ENCODE measurements around the gene TMEM88. TPM values are rescaled to one million over a fixed set of nuclear protein-coding genes. Genes with fewer than 3 reads are reported as not detected.
A peak's percentile ranks its signal among the peaks of the same experiment; 100 is the strongest.

The TMEM88 gene
- total RNA-seq, 3 donors from 2014 or later: 4.8 to 21.0 (median 5.7) TPM

DNA sequence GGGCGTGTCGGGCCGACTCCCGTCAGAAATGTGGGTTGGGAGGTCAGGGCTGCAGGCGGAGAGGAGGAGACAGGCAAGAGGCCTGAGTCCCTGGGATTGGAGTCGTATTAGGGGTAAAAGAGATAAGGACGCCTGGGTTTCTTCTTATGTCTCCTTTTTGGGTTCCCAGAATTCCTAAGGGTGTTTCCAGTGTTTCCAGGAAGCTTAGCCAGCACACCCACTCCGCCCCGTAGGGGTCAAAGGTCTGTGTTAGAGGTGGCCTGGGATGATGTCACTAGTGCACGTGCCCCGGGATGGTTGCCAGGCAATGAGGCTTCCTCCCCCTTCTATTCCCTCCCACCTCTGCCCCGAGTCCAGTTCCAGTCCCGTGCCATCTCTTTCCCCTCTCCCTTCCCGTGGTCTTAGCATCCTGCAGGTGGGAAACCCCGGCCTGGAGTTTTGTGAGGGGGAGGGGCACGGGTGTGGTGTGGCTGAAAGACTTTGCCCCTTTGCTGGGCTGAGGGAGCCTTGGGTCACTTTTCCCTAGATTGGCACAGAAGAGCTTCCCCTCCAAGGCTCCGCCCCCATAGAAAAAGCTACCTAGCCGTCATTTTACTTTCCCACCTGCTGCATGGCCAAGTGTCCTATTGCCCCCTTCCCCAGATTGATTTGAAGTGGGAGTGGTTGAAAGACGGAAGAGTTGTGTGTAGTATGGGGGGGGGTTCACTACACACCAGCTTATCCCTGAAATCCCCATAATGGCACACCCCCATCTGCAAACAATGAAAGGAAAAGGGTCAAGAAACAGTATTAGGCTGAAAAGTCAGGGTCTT, 18.1 kb upstream of the TMEM88 start:
- Histone ChIP-seq H3K27ac (peak overlapping the region; percentile 97 to 99), H3K36me3 (no peaks in the 10 kb centered on the region), H3K4me3 (peak overlapping the region; percentile 70 to 74 (median 74)), H3K9me3 (no peaks in the 10 kb centered on the region), H3K4me1 (peaks cover 8 to 38% of the 10 kb centered on the region in 2 donors), H3K27me3 (no peaks in the 10 kb centered on the region)
- DNase-seq (ENCODE audit: low spot score in 2 of 2): peak; percentile 76 to 86
- intact Hi-C loops (cut with DNase I; ENCODE audit: low total_unique reads): no loop called here
- TF ChIP-seq POLR2AphosphoS5 (IDR thresholded peaks at IDR 0.05) (peak; percentile 45 to 87 (median 83)), POLR2A (IDR thresholded peaks at IDR 0.05) (no peak)

DNA sequence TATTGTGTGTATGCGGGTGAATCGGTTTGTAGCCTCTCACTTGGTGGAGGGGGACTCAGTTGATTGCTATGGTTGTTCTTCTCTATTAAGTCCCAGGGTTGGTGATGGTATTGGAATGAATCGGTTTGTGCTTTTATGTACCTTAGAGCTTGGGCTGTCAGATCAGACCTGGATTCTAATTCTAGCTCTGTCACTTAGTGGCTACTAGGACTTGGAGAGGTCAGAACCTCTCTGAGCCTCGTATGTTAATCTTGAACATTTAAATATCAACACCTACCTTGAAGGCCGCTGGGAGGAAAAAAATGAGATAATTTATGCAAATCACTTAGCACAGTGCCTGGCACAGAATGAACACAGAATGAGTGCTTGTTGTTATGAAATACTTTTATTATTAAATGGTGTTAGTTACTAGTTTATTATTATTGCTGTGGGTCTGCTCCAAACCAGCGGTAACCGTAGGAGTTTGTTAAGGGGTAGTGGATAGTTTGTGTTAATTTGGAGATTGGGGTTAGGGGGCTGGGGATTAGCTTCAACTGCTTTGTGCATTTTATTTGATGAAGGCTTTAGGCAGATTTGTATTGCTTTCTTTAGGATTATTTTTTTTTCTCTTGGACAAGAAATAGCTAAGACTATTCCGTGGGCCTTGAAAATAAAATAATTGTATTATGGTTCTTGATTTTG, 17.3 kb upstream of the TMEM88 start:
- no peaks in the 10 kb centered on the region for H3K36me3 ChIP-seq
- H3K9me3 ChIP-seq: no peaks in the 10 kb centered on the region
- peak overlapping the region; percentile 97 to 99 for H3K27ac ChIP-seq
- DNase-seq (ENCODE audit: low spot score in 2 of 2): no peak
- no peaks in the 10 kb centered on the region for H3K27me3 ChIP-seq
- intact Hi-C loops (cut with DNase I; ENCODE audit: low total_unique reads): no loop called here
- peaks cover 8 to 38% of the 10 kb centered on the region in 2 donors for H3K4me1 ChIP-seq
- no peak for TF ChIP-seq CTCF (IDR thresholded peaks at IDR 0.05)
- TF ChIP-seq POLR2A (IDR thresholded peaks at IDR 0.05): no peak
- no peak for TF ChIP-seq POLR2AphosphoS5 (IDR thresholded peaks at IDR 0.05)
- peak overlapping the region in 2 of 3 donors; percentile 32 to 74 for H3K4me3 ChIP-seq

GRCh38 chr17:7838090-7839075, 16.5 kb upstream of the TMEM88 start:
- Histone ChIP-seq H3K4me1 (peaks cover 8 to 38% of the 10 kb centered on the region in 2 donors), H3K4me3 (peak overlapping the region; percentile 12 to 74 (median 32)), H3K9me3 (no peaks in the 10 kb centered on the region), H3K36me3 (no peaks in the 10 kb centered on the region), H3K27me3 (no peaks in the 10 kb centered on the region), H3K27ac (peak overlapping the region; percentile 97 to 99)
- no peak for DNase-seq (ENCODE audit: low spot score in 2 of 2)
- TF ChIP-seq POLR2AphosphoS5 (IDR thresholded peaks at IDR 0.05): peak in 1 of 3 donors; percentile 30
- no peak for TF ChIP-seq POLR2A (IDR thresholded peaks at IDR 0.05)
- TF ChIP-seq CTCF (IDR thresholded peaks at IDR 0.05): no peak
- intact Hi-C loops (cut with DNase I; ENCODE audit: low total_unique reads): no loop called here

DNA sequence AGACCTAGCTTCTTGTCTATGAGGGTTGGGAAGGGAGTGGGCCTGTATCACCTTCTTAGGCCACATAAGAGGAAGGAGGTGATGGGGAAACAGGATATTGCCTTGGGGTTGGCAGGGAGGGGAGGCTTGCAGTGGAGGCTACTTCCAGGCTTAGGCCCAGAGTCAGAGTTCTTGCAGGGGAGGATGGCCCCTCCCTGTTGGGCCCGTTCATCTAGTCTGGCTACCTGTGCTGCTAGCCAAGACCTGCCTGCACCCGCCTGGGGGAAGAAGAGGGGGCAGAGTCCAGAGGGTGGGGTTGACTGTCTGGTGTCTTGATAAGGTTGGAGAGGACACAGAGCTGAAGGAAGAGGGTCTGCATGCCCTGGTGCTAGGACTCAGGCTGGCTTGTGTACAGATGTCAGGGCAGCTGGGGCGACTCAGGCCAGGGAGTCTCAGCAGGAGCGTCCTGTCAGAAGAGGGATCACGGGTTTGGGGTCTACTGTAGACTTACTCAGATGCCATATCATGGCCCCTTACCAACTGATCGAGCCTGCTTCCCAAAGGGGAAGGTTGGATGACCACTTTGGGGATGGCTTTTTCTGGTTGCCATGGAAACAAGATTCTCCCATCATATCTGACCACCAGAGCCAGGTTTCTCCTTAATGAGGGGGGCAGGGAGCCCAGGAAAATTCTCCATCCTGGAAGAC, 15.5 kb upstream of the TMEM88 start:
- no peaks in the 10 kb centered on the region for H3K36me3 ChIP-seq
- intact Hi-C loops (cut with DNase I; ENCODE audit: low total_unique reads): no loop called here
- H3K4me1 ChIP-seq: peaks cover 8 to 38% of the 10 kb centered on the region in 2 donors
- no peaks in the 10 kb centered on the region for H3K27me3 ChIP-seq
- H3K4me3 ChIP-seq: no peak overlapping the region
- H3K27ac ChIP-seq: peak overlapping the region; percentile 97 to 99
- TF ChIP-seq CTCF (IDR thresholded peaks at IDR 0.05): no peak
- DNase-seq (ENCODE audit: low spot score in 2 of 2): no peak
- H3K9me3 ChIP-seq: no peaks in the 10 kb centered on the region

DNA sequence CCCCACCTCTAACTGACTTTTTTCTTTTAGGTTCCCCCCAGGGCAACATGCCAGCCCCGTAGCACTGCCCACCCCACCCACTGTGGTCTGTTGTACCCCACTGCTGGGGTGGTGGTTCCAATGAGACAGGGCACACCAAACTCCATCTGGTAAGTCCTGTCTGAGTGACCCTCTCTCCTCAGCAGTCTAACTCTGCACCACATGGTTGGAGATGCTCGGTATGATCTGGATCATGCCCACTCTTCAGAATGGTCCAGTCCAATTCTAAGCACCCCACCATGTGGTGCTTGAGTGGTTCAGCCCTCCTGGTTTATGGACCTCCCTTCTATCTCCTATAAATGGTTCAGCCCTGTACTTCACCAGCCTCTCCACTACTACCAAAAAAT, 15.0 kb upstream of the TMEM88 start:
- TF ChIP-seq POLR2A (IDR thresholded peaks at IDR 0.05): no peak
- TF ChIP-seq POLR2AphosphoS5 (IDR thresholded peaks at IDR 0.05): no peak
- no peak for TF ChIP-seq CTCF (IDR thresholded peaks at IDR 0.05)
- Histone ChIP-seq H3K9me3 (no peaks in the 10 kb centered on the region), H3K4me3 (no peak overlapping the region), H3K36me3 (no peaks in the 10 kb centered on the region), H3K27ac (peak overlapping the region; percentile 97 to 99), H3K27me3 (no peaks in the 10 kb centered on the region), H3K4me1 (peaks cover 8 to 38% of the 10 kb centered on the region in 2 donors)
- intact Hi-C loops (cut with DNase I; ENCODE audit: low total_unique reads): no loop called here
- no peak for DNase-seq (ENCODE audit: low spot score in 2 of 2)
